ENCODE data around the gene CLDN25.

Gene CLDN25

GRCh38 chr11:113808931-113809330 lies 29.3 kb downstream of the CLDN25 start:
- no peak for DNase-seq (ENCODE audit: low spot score)

- DNase-seq (ENCODE audit: low spot score), result no peak
These were observed 34.6 kb downstream of the CLDN25 start for GRCh38 chr11:113814181-113814580.

GRCh38 chr11:113817162-113817561 lies 37.6 kb downstream of the CLDN25 start:
- no peak for DNase-seq (ENCODE audit: low spot score)

- DNase-seq (ENCODE audit: low spot score), result no peak
These were observed 38.0 kb downstream of the CLDN25 start for GRCh38 chr11:113817626-113818025.

GRCh38 chr11:113818426-113818825 lies 38.8 kb downstream of the CLDN25 start:
- DNase-seq (ENCODE audit: low spot score), result no peak

- DNase-seq (ENCODE audit: low spot score), result no peak
These were observed 47.9 kb downstream of the CLDN25 start for GRCh38 chr11:113827477-113827876.

- no peak for DNase-seq (ENCODE audit: low spot score)
These were observed 48.6 kb downstream of the CLDN25 start for GRCh38 chr11:113828191-113828590.

- no peak for DNase-seq (ENCODE audit: low spot score)
These were observed 50.2 kb downstream of the CLDN25 start for GRCh38 chr11:113829751-113830150.

All from CD4-positive, alpha-beta T cell treated with Interleukin-15 for 4 hours (primary cell).